Measurements from ENCODE around the gene PAPPA2. TPM values are rescaled to one million over a fixed set of nuclear protein-coding genes. Genes with fewer than 3 reads are reported as not detected.

The PAPPA2 gene
- total RNA-seq, 1 experiment from 2014 or later: not detected

GRCh38 chr1:176831150-176831549, 368.2 kb downstream of the PAPPA2 start:
- Histone ChIP-seq H3K79me2 (ENCODE audit: low read length) (no peaks in the 10 kb centered on the region), H3K4me1 (ENCODE audit: low read length) (no peaks in the 10 kb centered on the region), H3K4me2 (ENCODE audit: low read depth, low read length, poor library complexity, severe bottlenecking) (no peak overlapping the region), H3K36me3 (ENCODE audit: insufficient read depth, low read length) (no peaks in the 10 kb centered on the region), H3K9me2 (replicated peaks; ENCODE audit: insufficient read depth, low read length) (no peaks in the 10 kb centered on the region), H3K27ac (ENCODE audit: low read length) (no peak overlapping the region), H3K9me3 (ENCODE audit: low read length) (no peaks in the 10 kb centered on the region), H4K20me1 (ENCODE audit: insufficient read depth, low read depth, low read length) (no peaks in the 10 kb centered on the region), H3K27me3 (ENCODE audit: low read length) (no peaks in the 10 kb centered on the region), H2AFZ (ENCODE audit: low read length) (no peak overlapping the region), H3K9ac (ENCODE audit: low read length) (no peak overlapping the region), H3K4me3 (ENCODE audit: low read length) (no peak overlapping the region)
- no peak for DNase-seq

GRCh38 chr1:176837708-176838107, 374.7 kb downstream of the PAPPA2 start:
- no peaks in the 10 kb centered on the region for H3K27me3 ChIP-seq (ENCODE audit: low read length)
- H3K4me2 ChIP-seq (ENCODE audit: low read depth, low read length, poor library complexity, severe bottlenecking): no peak overlapping the region
- no peak overlapping the region for H3K4me3 ChIP-seq (ENCODE audit: low read length)
- no peaks in the 10 kb centered on the region for H3K36me3 ChIP-seq (ENCODE audit: insufficient read depth, low read length)
- H3K9me3 ChIP-seq (ENCODE audit: low read length): no peaks in the 10 kb centered on the region
- no peak for DNase-seq
- no peaks in the 10 kb centered on the region for H3K79me2 ChIP-seq (ENCODE audit: low read length)
- H3K9me2 ChIP-seq (replicated peaks; ENCODE audit: insufficient read depth, low read length): no peaks in the 10 kb centered on the region
- no peak overlapping the region for H3K9ac ChIP-seq (ENCODE audit: low read length)
- no peak overlapping the region for H3K27ac ChIP-seq (ENCODE audit: low read length)
- no peak overlapping the region for H2AFZ ChIP-seq (ENCODE audit: low read length)
- no peaks in the 10 kb centered on the region for H4K20me1 ChIP-seq (ENCODE audit: insufficient read depth, low read depth, low read length)
- no peaks in the 10 kb centered on the region for H3K4me1 ChIP-seq (ENCODE audit: low read length)

DNA sequence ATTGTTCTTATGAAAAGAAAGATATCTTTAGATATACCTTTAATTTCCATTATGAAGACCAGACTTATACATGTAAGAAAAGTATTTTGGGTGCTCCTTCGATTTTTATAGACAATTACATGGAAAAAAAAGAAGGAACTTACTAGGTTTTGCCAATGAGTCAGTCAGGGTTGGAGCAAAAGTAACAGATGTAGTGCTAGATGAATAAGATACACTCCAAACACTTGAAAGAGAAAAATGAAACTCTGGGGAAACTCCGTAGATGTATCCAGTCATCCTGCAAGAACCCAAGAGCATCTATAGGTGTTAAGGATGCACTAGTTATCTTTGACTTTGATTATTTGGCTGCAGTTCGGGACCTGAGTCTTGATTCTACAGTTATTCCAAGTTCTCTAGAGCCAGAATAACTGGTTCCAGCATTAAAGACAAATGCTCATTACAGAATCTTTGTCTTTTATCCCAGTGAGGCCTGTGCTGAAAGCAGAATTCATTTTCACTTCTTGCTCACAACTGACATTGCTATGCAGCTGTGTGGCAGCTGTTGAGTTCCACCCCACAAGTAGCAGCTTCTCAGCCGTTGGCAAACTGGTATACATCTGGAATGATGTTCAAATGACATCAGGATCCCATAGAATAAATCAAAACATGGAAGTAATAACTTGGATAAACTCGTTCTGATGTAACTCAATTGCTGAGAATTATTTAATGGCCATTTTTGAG, 375.5 kb downstream of the PAPPA2 start:
- Histone ChIP-seq H3K4me3 (ENCODE audit: low read length) (no peak overlapping the region), H3K9me2 (replicated peaks; ENCODE audit: insufficient read depth, low read length) (no peaks in the 10 kb centered on the region), H3K4me2 (ENCODE audit: low read depth, low read length, poor library complexity, severe bottlenecking) (no peak overlapping the region), H3K79me2 (ENCODE audit: low read length) (no peaks in the 10 kb centered on the region), H4K20me1 (ENCODE audit: insufficient read depth, low read depth, low read length) (no peaks in the 10 kb centered on the region), H3K27me3 (ENCODE audit: low read length) (no peaks in the 10 kb centered on the region), H3K9me3 (ENCODE audit: low read length) (no peaks in the 10 kb centered on the region), H3K4me1 (ENCODE audit: low read length) (no peaks in the 10 kb centered on the region), H3K36me3 (ENCODE audit: insufficient read depth, low read length) (no peaks in the 10 kb centered on the region), H3K27ac (ENCODE audit: low read length) (no peak overlapping the region), H2AFZ (ENCODE audit: low read length) (no peak overlapping the region), H3K9ac (ENCODE audit: low read length) (no peak overlapping the region)
- DNase-seq: no peak

DNA sequence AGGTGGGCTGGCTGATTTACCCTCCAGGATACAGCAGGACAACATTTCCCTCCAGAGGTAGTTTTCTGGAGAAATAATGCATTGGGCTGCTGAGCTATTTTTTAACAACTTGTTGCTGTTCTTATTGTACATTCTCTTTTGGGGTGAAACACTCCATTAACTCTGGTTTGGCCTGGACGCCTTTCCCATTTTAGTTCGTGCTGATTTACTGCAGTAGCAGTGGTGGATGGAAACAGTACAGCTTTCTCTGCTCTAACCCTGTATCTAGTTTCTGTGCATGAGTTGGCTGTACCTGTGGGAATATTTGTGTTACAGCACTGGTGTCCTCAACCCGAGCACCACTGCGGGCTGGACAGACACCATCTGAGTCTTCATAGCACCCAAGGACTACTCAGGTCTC, 376.2 kb downstream of the PAPPA2 start:
- Histone ChIP-seq H3K9me2 (replicated peaks; ENCODE audit: insufficient read depth, low read length) (no peaks in the 10 kb centered on the region), H3K9me3 (ENCODE audit: low read length) (no peaks in the 10 kb centered on the region), H3K27me3 (ENCODE audit: low read length) (no peaks in the 10 kb centered on the region), H3K9ac (ENCODE audit: low read length) (no peak overlapping the region), H3K79me2 (ENCODE audit: low read length) (no peaks in the 10 kb centered on the region), H4K20me1 (ENCODE audit: insufficient read depth, low read depth, low read length) (no peaks in the 10 kb centered on the region), H3K4me1 (ENCODE audit: low read length) (no peaks in the 10 kb centered on the region), H3K36me3 (ENCODE audit: insufficient read depth, low read length) (no peaks in the 10 kb centered on the region), H3K4me3 (ENCODE audit: low read length) (no peak overlapping the region), H3K4me2 (ENCODE audit: low read depth, low read length, poor library complexity, severe bottlenecking) (no peak overlapping the region), H2AFZ (ENCODE audit: low read length) (no peak overlapping the region), H3K27ac (ENCODE audit: low read length) (no peak overlapping the region)
- DNase-seq: no peak

DNA sequence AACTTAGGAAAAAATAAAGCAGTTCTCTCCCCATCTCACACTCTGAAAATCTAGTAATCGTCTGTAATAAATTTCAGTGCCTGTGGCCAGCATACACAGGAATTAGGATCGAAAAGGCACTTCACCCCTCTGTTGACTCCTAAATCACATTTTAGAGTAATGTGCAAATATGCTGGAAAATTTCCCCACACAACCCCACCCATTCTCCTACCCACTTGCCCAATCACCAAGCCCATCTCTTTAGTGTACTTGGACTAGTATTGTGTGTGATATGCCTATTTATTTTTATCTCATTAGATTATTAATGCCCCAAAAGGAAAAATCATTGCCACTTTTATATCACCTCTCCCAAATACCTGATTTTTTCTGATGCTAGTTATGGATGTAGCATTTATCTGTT, 378.3 kb downstream of the PAPPA2 start:
- Histone ChIP-seq H2AFZ (ENCODE audit: low read length) (no peak overlapping the region), H3K4me2 (ENCODE audit: low read depth, low read length, poor library complexity, severe bottlenecking) (no peak overlapping the region), H3K27ac (ENCODE audit: low read length) (no peak overlapping the region), H3K4me3 (ENCODE audit: low read length) (no peak overlapping the region), H3K9me2 (replicated peaks; ENCODE audit: insufficient read depth, low read length) (no peaks in the 10 kb centered on the region), H3K4me1 (ENCODE audit: low read length) (no peaks in the 10 kb centered on the region), H3K79me2 (ENCODE audit: low read length) (no peaks in the 10 kb centered on the region), H3K36me3 (ENCODE audit: insufficient read depth, low read length) (no peaks in the 10 kb centered on the region), H4K20me1 (ENCODE audit: insufficient read depth, low read depth, low read length) (no peaks in the 10 kb centered on the region), H3K9me3 (ENCODE audit: low read length) (no peaks in the 10 kb centered on the region), H3K27me3 (ENCODE audit: low read length) (no peaks in the 10 kb centered on the region), H3K9ac (ENCODE audit: low read length) (no peak overlapping the region)
- no peak for DNase-seq

- H3K27me3 ChIP-seq (ENCODE audit: low read length): no peaks in the 10 kb centered on the region
- no peak overlapping the region for H2AFZ ChIP-seq (ENCODE audit: low read length)
- H3K9me2 ChIP-seq (replicated peaks; ENCODE audit: insufficient read depth, low read length): no peaks in the 10 kb centered on the region
- no peak overlapping the region for H3K4me3 ChIP-seq (ENCODE audit: low read length)
- no peaks in the 10 kb centered on the region for H4K20me1 ChIP-seq (ENCODE audit: insufficient read depth, low read depth, low read length)
- no peaks in the 10 kb centered on the region for H3K4me1 ChIP-seq (ENCODE audit: low read length)
- no peak overlapping the region for H3K4me2 ChIP-seq (ENCODE audit: low read depth, low read length, poor library complexity, severe bottlenecking)
- H3K9me3 ChIP-seq (ENCODE audit: low read length): no peaks in the 10 kb centered on the region
- no peak overlapping the region for H3K27ac ChIP-seq (ENCODE audit: low read length)
- peak; percentile 64 for DNase-seq
- H3K79me2 ChIP-seq (ENCODE audit: low read length): no peaks in the 10 kb centered on the region
- H3K36me3 ChIP-seq (ENCODE audit: insufficient read depth, low read length): no peaks in the 10 kb centered on the region
- no peak overlapping the region for H3K9ac ChIP-seq (ENCODE audit: low read length)
These were observed 380.6 kb downstream of the PAPPA2 start for GRCh38 chr1:176843352-176844297.

GRCh38 chr1:176847052-176847451, 384.1 kb downstream of the PAPPA2 start:
- Histone ChIP-seq H3K9me3 (ENCODE audit: low read length) (no peaks in the 10 kb centered on the region), H3K4me3 (ENCODE audit: low read length) (no peak overlapping the region), H3K4me2 (ENCODE audit: low read depth, low read length, poor library complexity, severe bottlenecking) (no peak overlapping the region), H3K27ac (ENCODE audit: low read length) (no peak overlapping the region), H2AFZ (ENCODE audit: low read length) (no peak overlapping the region), H3K9me2 (replicated peaks; ENCODE audit: insufficient read depth, low read length) (no peaks in the 10 kb centered on the region), H3K27me3 (ENCODE audit: low read length) (peaks cover 2% of the 10 kb centered on the region; the same call in 1 of the 2 replicates), H3K36me3 (ENCODE audit: insufficient read depth, low read length) (no peaks in the 10 kb centered on the region), H3K4me1 (ENCODE audit: low read length) (no peaks in the 10 kb centered on the region), H3K9ac (ENCODE audit: low read length) (no peak overlapping the region), H3K79me2 (ENCODE audit: low read length) (no peaks in the 10 kb centered on the region), H4K20me1 (ENCODE audit: insufficient read depth, low read depth, low read length) (no peaks in the 10 kb centered on the region)
- no peak for DNase-seq

- Histone ChIP-seq H3K4me3 (ENCODE audit: low read length) (no peak overlapping the region), H3K9me3 (ENCODE audit: low read length) (no peaks in the 10 kb centered on the region), H3K4me2 (ENCODE audit: low read depth, low read length, poor library complexity, severe bottlenecking) (no peak overlapping the region), H3K9ac (ENCODE audit: low read length) (no peak overlapping the region), H3K27ac (ENCODE audit: low read length) (no peak overlapping the region), H3K36me3 (ENCODE audit: insufficient read depth, low read length) (no peaks in the 10 kb centered on the region), H4K20me1 (ENCODE audit: insufficient read depth, low read depth, low read length) (no peaks in the 10 kb centered on the region), H3K9me2 (replicated peaks; ENCODE audit: insufficient read depth, low read length) (no peaks in the 10 kb centered on the region), H3K4me1 (ENCODE audit: low read length) (no peaks in the 10 kb centered on the region), H3K79me2 (ENCODE audit: low read length) (no peaks in the 10 kb centered on the region), H3K27me3 (ENCODE audit: low read length) (peaks cover 2% of the 10 kb centered on the region; the same call in 1 of the 2 replicates), H2AFZ (ENCODE audit: low read length) (no peak overlapping the region)
- no peak for DNase-seq
These were observed 386.3 kb downstream of the PAPPA2 start for GRCh38 chr1:176849281-176849680.
